GM19035 (cell line): ENCODE measurements around the gene DNLZ.

Source experiments
- ATAC-seq: cut with Tn5 transposase; IDR thresholded peaks from one replicate; pipeline ENCODE4 v1.9.1; 2021; ENCODE audit not compliant: unreplicated experiment

DNLZ gene

GRCh38 chr9:136333486-136333885 lies 30.1 kb downstream of the DNLZ start:
- no peak for ATAC-seq

GRCh38 chr9:136333045-136333444 lies 30.5 kb downstream of the DNLZ start:
- no peak for ATAC-seq

- no peak for ATAC-seq
Observed at GRCh38 chr9:136332482-136332983, 31.0 kb downstream of the DNLZ start.

GRCh38 chr9:136331556-136332481 lies 31.7 kb downstream of the DNLZ start:
- no peak for ATAC-seq

GRCh38 chr9:136331030-136331429 lies 32.5 kb downstream of the DNLZ start:
- ATAC-seq: no peak

GRCh38 chr9:136330406-136330990 lies 33.0 kb downstream of the DNLZ start:
- ATAC-seq: no peak

- no peak for ATAC-seq
Observed at GRCh38 chr9:136329636-136330405, 33.7 kb downstream of the DNLZ start.

- no peak for ATAC-seq
Observed at GRCh38 chr9:136329211-136329627, 34.3 kb downstream of the DNLZ start.

GRCh38 chr9:136328622-136329041 lies 34.9 kb downstream of the DNLZ start:
- ATAC-seq: no peak

- no peak for ATAC-seq
Observed at GRCh38 chr9:136328011-136328621, 35.4 kb downstream of the DNLZ start.

GRCh38 chr9:136327304-136327974 lies 36.1 kb downstream of the DNLZ start, which contains the start of gene GPSM1:
Gene GPSM1, plus strand, starts transcription at chr9:136327539. Its CDS starts 157 bp downstream, at chr9:136327696.
- ATAC-seq: no peak

- no peak for ATAC-seq
Observed at GRCh38 chr9:136326761-136327303, 36.7 kb downstream of the DNLZ start.

- ATAC-seq: no peak
Observed at GRCh38 chr9:136326061-136326760, 37.3 kb downstream of the DNLZ start.

- ATAC-seq: no peak
Observed at GRCh38 chr9:136325358-136325757, 38.2 kb downstream of the DNLZ start.

- ATAC-seq: no peak
Observed at GRCh38 chr9:136324501-136325300, 38.8 kb downstream of the DNLZ start.

GRCh38 chr9:136323371-136323789 lies 40.2 kb downstream of the DNLZ start:
- ATAC-seq: no peak

GRCh38 chr9:136322756-136323330 lies 40.7 kb downstream of the DNLZ start:
- ATAC-seq: no peak

- no peak for ATAC-seq
Observed at GRCh38 chr9:136321561-136321960, 42.0 kb downstream of the DNLZ start.
